Esophagus squamous epithelium (tissue), 5 donors: Measurements from ENCODE around the gene GAD2. TPM values are rescaled to one million over a fixed set of nuclear protein-coding genes. Genes with fewer than 3 reads are reported as not detected.

Experiments
- DNase-seq: peaks from one replicate; lab custom pipeline; 2025; lab: John Stamatoyannopoulos, UW
- H3K27ac ChIP-seq, 4 donors: fragments of 200-600 bp; sonication (generic); one replicate each; pipeline ENCODE4 v1.5.1; 2016 to 2019; ENCODE audit warnings: mild to moderate bottlenecking in 1 of 4
- H3K27me3 ChIP-seq, 4 donors: fragments of 200-600 bp; sonication (generic); 1 replicate in 3 of 4; 2 replicates in 1 of 4; pipeline versions ENCODE4 v1.5.1 to v1.6.0; 2017 to 2021; ENCODE audit warnings: antibody characterized with exemption in 1 of 4
- H3K36me3 ChIP-seq, 3 donors: fragments of 200-600 bp; sonication (generic); one replicate each; pipeline ENCODE4 v1.5.1; 2016 to 2019
- H3K4me1 ChIP-seq, 3 donors: fragments of 200-600 bp; sonication (generic); one replicate each; pipeline ENCODE4 v1.5.1; 2017 to 2019
- H3K4me3 ChIP-seq, 4 donors: fragments of 200-600 bp; sonication (generic); 1 replicate in 3 of 4; 2 replicates in 1 of 4; pipeline ENCODE4 v1.5.1; 2016 to 2019; ENCODE audit warnings: mild to moderate bottlenecking in 2 of 4, moderate library complexity in 1 of 4
- H3K9me3 ChIP-seq, 3 donors: fragments of 200-600 bp; sonication (generic); one replicate each; pipeline ENCODE4 v1.5.1; 2016 to 2019
- CTCF ChIP-seq, 6 experiments: fragments of 450-650 bp in 4 of 6; fragments of 200-600 bp in 2 of 6; sonication (generic) in 2 of 6; IDR thresholded peaks; one replicate each; pipeline ENCODE4 v1.5.1; 2016 to 2019; ENCODE audit warnings: antibody characterized with exemption in 6 of 6, mild to moderate bottlenecking in 4 of 6, moderate library complexity in 4 of 6
- POLR2A ChIP-seq, 4 donors: fragments of 450-650 bp; IDR thresholded peaks; one replicate each; pipeline ENCODE4 v1.6.1; 2017; ENCODE audit warnings: antibody characterized with exemption in 4 of 4, mild to moderate bottlenecking in 4 of 4, moderate library complexity in 3 of 4
- WGBS, 2 donors: methylation state at CpG; one replicate each; pipeline ENCODE4 v1.1.5; 2018; 5-methylcytosine and 5-hydroxymethylcytosine counted together
- intact Hi-C: fragments of 100-400 bp; cut with DNase I; formaldehyde crosslinking; loops from one replicate; pipeline ENCODE4 v1.15.0; 2022
- total RNA-seq, 4 donors: library from RNA; depleted of rRNA; stranded (reverse); fragments of >200 nt; gene quantifications; one replicate each; pipeline ENCODE4 v1.1.0, GENCODE V29; 2016
- donor health status: DM: yes; HTN: yes; CAD: no.

The GAD2 gene
- total RNA-seq, 4 donors from 2014 or later, result not detected

- no peaks in the 10 kb centered on the region for H3K36me3 ChIP-seq
- intact Hi-C loops, result no loop called here
- no peaks in the 10 kb centered on the region for H3K9me3 ChIP-seq
- no peaks in the 10 kb centered on the region for H3K4me1 ChIP-seq
- H3K27me3 ChIP-seq, result no peaks in the 10 kb centered on the region
- DNase-seq, result no peak
- WGBS, 2 donors, result 73 to 74% methylated on average over 9 to 10 of the region's 10 CpGs
- TF ChIP-seq POLR2A (IDR thresholded peaks at IDR 0.05) (no peak), CTCF (IDR thresholded peaks at IDR 0.05) (no peak)
- H3K4me3 ChIP-seq, result no peak overlapping the region
- H3K27ac ChIP-seq, result no peak overlapping the region
Measured at GRCh38 chr10:26314265-26315013, 97.9 kb downstream of the GAD2 start.

- TF ChIP-seq CTCF (IDR thresholded peaks at IDR 0.05) (no peak), POLR2A (IDR thresholded peaks at IDR 0.05) (no peak)
- H3K9me3 ChIP-seq, result no peaks in the 10 kb centered on the region
- H3K36me3 ChIP-seq, result no peaks in the 10 kb centered on the region
- no peaks in the 10 kb centered on the region for H3K27me3 ChIP-seq
- intact Hi-C loops, result no loop called here
- DNase-seq, result no peak
- no peaks in the 10 kb centered on the region for H3K4me1 ChIP-seq
- 44% methylated on average over 5 of the region's 5 CpGs for WGBS, 2 donors
- H3K4me3 ChIP-seq, result no peak overlapping the region
- no peak overlapping the region for H3K27ac ChIP-seq
Measured at GRCh38 chr10:26318672-26319071, 102.1 kb downstream of the GAD2 start.

GRCh38 chr10:26323219-26323618, 106.6 kb downstream of the GAD2 start:
- DNase-seq, result no peak
- no peaks in the 10 kb centered on the region for H3K36me3 ChIP-seq
- no peak for TF ChIP-seq POLR2A (IDR thresholded peaks at IDR 0.05)
- no peak for TF ChIP-seq CTCF (IDR thresholded peaks at IDR 0.05)
- H3K27ac ChIP-seq, result no peak overlapping the region
- intact Hi-C loops, result no loop called here
- no peaks in the 10 kb centered on the region for H3K9me3 ChIP-seq
- no peaks in the 10 kb centered on the region for H3K4me1 ChIP-seq
- 76% methylated on average over 3 of the region's 3 CpGs for WGBS, 2 donors
- H3K4me3 ChIP-seq, result no peak overlapping the region
- no peaks in the 10 kb centered on the region for H3K27me3 ChIP-seq

GRCh38 chr10:26326851-26327250, 110.3 kb downstream of the GAD2 start:
- Histone ChIP-seq H3K4me3 (no peak overlapping the region), H3K4me1 (no peaks in the 10 kb centered on the region), H3K9me3 (no peaks in the 10 kb centered on the region), H3K27ac (no peak overlapping the region), H3K36me3 (no peaks in the 10 kb centered on the region), H3K27me3 (no peaks in the 10 kb centered on the region)
- no peak for DNase-seq
- intact Hi-C loops, result no loop called here
- 64 to 78% methylated on average over 3 of the region's 3 CpGs for WGBS, 2 donors
- TF ChIP-seq CTCF (IDR thresholded peaks at IDR 0.05), result no peak
- no peak for TF ChIP-seq POLR2A (IDR thresholded peaks at IDR 0.05)

- intact Hi-C loops, result no loop called here
Measured at GRCh38 chr10:26327811-26328210, 111.2 kb downstream of the GAD2 start.

More at GRCh38 chr10:26327811-26328210, 111.2 kb downstream of the GAD2 start:
- Histone ChIP-seq H3K36me3 (no peaks in the 10 kb centered on the region), H3K4me1 (no peaks in the 10 kb centered on the region), H3K27me3 (no peaks in the 10 kb centered on the region), H3K9me3 (no peaks in the 10 kb centered on the region), H3K27ac (no peak overlapping the region), H3K4me3 (no peak overlapping the region)
- no peak for DNase-seq
- 76 to 83% methylated on average over 4 of the region's 4 CpGs for WGBS, 2 donors
- TF ChIP-seq CTCF (IDR thresholded peaks at IDR 0.05) (no peak), POLR2A (IDR thresholded peaks at IDR 0.05) (no peak)
